Measurements from ENCODE around the gene CALB2. TPM values are rescaled to one million over a fixed set of nuclear protein-coding genes. Genes with fewer than 3 reads are reported as not detected.

Gene CALB2
- total RNA-seq, 2 donors from 2014 or later, result 0.99 to 3.1 TPM

DNA sequence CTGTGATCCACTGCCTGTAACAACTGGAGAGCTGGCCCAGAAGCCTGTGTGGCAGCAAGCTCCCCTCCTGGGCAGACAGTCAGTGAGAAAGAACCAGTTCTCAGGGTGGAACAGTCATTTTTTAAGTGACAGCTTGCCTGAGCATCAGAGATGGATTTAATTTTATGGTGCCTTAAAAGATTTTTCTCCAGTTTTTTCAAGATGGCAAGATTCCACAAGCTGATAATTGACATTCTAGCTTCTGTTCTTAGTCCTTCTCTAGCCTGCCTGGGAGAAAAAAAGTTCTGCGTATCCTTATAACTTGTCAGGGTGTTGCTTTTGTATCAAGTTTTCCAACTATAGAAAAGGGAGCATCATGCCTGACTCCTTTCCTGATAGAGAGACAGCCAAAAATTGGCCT is 21.2 kb downstream of the CALB2 start:
- H3K4me3 ChIP-seq, result no peak overlapping the region
- DNase-seq (no peak), ATAC-seq (no peak)
- no peaks in the 10 kb centered on the region for H3K4me1 ChIP-seq
- TF ChIP-seq POLR2A (IDR thresholded peaks at IDR 0.05), result no peak
- TF ChIP-seq, protein P1, sequence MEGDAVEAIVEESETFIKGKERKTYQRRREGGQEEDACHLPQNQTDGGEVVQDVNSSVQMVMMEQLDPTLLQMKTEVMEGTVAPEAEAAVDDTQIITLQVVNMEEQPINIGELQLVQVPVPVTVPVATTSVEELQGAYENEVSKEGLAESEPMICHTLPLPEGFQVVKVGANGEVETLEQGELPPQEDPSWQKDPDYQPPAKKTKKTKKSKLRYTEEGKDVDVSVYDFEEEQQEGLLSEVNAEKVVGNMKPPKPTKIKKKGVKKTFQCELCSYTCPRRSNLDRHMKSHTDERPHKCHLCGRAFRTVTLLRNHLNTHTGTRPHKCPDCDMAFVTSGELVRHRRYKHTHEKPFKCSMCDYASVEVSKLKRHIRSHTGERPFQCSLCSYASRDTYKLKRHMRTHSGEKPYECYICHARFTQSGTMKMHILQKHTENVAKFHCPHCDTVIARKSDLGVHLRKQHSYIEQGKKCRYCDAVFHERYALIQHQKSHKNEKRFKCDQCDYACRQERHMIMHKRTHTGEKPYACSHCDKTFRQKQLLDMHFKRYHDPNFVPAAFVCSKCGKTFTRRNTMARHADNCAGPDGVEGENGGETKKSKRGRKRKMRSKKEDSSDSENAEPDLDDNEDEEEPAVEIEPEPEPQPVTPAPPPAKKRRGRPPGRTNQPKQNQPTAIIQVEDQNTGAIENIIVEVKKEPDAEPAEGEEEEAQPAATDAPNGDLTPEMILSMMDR (IDR thresholded peaks at IDR 0.05), result no peak
- no peak overlapping the region for H3K27ac ChIP-seq
- intact Hi-C loops (cut with DNase I), result no loop called here
- WGBS, 2 donors, result 82 to 92% methylated on average over 1 of the region's 1 CpG
- no peaks in the 10 kb centered on the region for H3K36me3 ChIP-seq (replicated peaks in 1 of 2; ENCODE audit: insufficient read depth in 1 of 2, low read depth in 2 of 2)
- no peaks in the 10 kb centered on the region for H3K27me3 ChIP-seq
- no peaks in the 10 kb centered on the region for H3K9me3 ChIP-seq

DNA sequence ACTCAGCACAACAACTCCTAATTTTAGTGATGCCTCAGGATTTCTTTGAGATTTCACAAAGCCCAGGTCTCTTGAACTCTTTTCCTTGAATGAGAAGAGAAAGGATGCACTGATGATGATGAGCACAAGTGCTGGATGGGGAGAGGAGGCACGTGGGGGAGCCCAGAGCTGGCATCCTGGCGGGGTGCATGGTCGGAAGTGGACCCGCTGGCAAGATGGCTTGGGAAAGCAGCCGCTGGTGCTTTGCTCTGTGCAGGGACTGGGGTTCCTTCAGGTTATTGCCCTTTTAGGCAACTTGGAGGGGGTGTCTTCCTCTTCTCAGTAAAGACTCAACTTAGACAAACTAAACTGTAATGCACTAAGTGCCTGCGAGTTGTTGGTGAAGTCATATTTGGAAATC is 22.3 kb downstream of the CALB2 start:
- Histone ChIP-seq H3K36me3 (replicated peaks in 1 of 2; ENCODE audit: insufficient read depth in 1 of 2, low read depth in 2 of 2) (no peaks in the 10 kb centered on the region), H3K27ac (no peak overlapping the region), H3K4me1 (no peaks in the 10 kb centered on the region), H3K4me3 (no peak overlapping the region), H3K27me3 (no peaks in the 10 kb centered on the region), H3K9me3 (no peaks in the 10 kb centered on the region)
- no peak for ATAC-seq
- 46 to 53% methylated on average over 6 of the region's 6 CpGs for WGBS, 2 donors
- TF ChIP-seq, protein P1 (IDR thresholded peaks at IDR 0.05), result no peak
- no peak for TF ChIP-seq POLR2A (IDR thresholded peaks at IDR 0.05)
- no peak for DNase-seq
- intact Hi-C loops (cut with DNase I), result no loop called here

DNA sequence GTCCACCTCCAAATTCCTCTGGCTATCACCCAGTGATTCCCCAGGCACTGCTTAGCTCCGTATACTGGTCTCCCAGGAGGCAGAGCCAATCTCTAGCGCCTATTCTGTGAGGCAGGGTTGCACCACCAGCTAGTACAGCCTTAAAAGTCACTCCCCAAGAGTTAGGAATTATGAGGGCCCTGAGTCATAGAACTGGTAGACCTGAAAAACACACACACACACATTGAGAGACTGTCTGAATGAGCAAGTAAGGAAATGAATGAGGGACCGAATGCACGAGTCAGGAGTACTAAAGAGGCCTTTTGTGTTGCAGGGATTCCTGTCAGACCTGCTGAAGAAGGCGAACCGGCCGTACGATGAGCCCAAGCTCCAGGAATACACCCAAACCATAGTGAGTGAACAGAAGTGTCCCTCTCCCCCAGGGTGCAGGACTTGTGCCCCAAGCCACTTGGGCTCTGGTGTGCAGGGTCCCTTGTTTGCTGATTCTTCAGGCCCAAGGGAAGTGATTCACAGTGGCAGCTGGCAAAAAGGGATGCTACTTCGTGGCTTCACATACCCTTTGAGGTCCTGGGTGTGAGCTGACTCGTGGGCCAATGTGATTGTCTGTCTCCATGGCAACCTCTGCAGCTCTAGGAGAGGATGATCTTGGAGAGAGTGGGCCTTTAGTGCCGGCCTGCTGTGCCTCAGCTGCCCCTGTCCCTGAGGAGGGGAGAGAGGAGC is 24.7 kb downstream of the CALB2 start:
- H3K36me3 ChIP-seq (replicated peaks in 1 of 2; ENCODE audit: insufficient read depth in 1 of 2, low read depth in 2 of 2), result no peaks in the 10 kb centered on the region
- WGBS, 2 donors, result 65 to 68% methylated on average over 9 to 11 of the region's 11 CpGs
- no peak overlapping the region for H3K4me3 ChIP-seq

DNA sequence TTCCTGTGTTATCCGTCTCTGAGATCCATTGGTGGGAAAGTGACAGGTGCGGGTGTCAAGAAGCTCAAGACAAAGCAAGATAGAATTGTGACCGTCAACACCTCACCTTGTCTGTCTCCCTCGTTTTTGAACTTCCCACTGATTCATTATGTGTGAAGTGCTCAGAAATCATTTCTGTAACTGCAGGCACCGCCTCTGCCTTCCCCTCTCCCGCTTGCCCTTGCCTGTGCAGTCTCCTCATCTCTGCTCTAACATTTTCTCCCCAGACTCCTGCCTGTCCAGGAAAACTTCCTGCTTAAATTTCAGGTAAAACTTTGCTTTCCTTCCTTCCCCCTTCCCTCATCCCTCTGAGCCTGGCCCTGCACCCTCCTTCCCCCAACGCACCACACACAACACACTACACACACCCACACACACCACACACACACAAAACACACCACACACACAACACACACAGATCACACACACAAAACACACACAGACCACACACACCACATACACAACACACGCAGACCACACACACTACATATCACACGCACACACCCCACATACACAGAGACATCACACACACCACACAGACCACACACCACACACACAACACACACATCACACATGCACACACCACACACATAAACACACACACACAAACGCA is 25.7 kb downstream of the CALB2 start:
- H3K4me3 ChIP-seq, result no peak overlapping the region
- no peaks in the 10 kb centered on the region for H3K9me3 ChIP-seq
- H3K36me3 ChIP-seq (replicated peaks in 1 of 2; ENCODE audit: insufficient read depth in 1 of 2, low read depth in 2 of 2), result no peaks in the 10 kb centered on the region
- H3K27me3 ChIP-seq, result no peaks in the 10 kb centered on the region
- no peak overlapping the region for H3K27ac ChIP-seq
- TF ChIP-seq, protein P1 (IDR thresholded peaks at IDR 0.05), result no peak
- no peak for TF ChIP-seq POLR2A (IDR thresholded peaks at IDR 0.05)
- intact Hi-C loops (cut with DNase I), result no loop called here
- no peak for DNase-seq
- no peak for ATAC-seq
- H3K4me1 ChIP-seq, result peaks cover 7% of the 10 kb centered on the region
- WGBS, 2 donors, result 47% methylated on average over 10 of the region's 10 CpGs

More for the DNA sequence above, 24.7 kb downstream of the CALB2 start:
- intact Hi-C loops (cut with DNase I), result no loop called here
- Histone ChIP-seq H3K4me1 (peaks cover 7% of the 10 kb centered on the region), H3K27me3 (no peaks in the 10 kb centered on the region), H3K27ac (no peak overlapping the region), H3K9me3 (no peaks in the 10 kb centered on the region)
- DNase-seq (no peak), ATAC-seq (no peak)
- TF ChIP-seq, protein P1 (IDR thresholded peaks at IDR 0.05), result no peak
- TF ChIP-seq POLR2A (IDR thresholded peaks at IDR 0.05), result no peak

Measured in body of pancreas (tissue), 4 donors.